ENCODE results near the gene TWSG1.

DNA sequence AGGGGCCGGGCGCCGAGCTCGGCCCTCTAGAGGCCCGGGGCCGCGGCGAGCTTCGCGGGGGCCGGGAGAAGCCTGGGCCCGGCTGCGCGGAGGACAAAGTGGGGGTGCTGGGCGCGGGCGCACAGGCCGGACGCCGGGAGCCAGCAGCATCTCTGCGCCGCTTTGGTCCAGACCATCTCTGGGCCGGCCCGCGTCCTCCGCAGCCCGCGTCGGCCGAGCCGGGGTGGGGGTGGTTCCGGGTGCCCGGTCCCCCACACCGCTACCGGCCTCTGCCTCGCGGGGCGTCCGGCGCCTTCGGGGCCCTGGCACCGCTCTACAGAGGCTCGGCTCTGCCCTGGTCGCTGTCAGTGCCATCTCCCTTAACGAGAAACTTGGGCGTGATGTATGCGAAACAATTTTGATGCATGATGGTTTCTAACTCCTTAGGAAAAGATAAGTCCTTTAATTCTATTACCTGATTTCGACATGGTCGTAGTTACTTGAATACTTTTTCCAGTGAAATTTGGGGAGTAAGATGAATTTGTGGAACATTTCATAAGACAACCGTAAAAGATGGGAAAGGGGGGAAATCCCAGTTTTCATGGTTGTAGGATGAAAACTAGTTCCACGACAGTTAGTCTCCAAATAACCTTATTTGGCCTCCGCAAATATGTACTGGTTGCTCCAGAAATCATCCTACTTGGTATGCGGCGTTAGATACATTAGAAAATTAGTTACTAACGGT, 562 bp downstream of the TWSG1 start:
- TF ChIP-seq, protein P1, sequence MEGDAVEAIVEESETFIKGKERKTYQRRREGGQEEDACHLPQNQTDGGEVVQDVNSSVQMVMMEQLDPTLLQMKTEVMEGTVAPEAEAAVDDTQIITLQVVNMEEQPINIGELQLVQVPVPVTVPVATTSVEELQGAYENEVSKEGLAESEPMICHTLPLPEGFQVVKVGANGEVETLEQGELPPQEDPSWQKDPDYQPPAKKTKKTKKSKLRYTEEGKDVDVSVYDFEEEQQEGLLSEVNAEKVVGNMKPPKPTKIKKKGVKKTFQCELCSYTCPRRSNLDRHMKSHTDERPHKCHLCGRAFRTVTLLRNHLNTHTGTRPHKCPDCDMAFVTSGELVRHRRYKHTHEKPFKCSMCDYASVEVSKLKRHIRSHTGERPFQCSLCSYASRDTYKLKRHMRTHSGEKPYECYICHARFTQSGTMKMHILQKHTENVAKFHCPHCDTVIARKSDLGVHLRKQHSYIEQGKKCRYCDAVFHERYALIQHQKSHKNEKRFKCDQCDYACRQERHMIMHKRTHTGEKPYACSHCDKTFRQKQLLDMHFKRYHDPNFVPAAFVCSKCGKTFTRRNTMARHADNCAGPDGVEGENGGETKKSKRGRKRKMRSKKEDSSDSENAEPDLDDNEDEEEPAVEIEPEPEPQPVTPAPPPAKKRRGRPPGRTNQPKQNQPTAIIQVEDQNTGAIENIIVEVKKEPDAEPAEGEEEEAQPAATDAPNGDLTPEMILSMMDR (IDR thresholded peaks at IDR 0.05; ENCODE audit: insufficient read depth, low read length) = no peak
- TF ChIP-seq, protein P2, sequence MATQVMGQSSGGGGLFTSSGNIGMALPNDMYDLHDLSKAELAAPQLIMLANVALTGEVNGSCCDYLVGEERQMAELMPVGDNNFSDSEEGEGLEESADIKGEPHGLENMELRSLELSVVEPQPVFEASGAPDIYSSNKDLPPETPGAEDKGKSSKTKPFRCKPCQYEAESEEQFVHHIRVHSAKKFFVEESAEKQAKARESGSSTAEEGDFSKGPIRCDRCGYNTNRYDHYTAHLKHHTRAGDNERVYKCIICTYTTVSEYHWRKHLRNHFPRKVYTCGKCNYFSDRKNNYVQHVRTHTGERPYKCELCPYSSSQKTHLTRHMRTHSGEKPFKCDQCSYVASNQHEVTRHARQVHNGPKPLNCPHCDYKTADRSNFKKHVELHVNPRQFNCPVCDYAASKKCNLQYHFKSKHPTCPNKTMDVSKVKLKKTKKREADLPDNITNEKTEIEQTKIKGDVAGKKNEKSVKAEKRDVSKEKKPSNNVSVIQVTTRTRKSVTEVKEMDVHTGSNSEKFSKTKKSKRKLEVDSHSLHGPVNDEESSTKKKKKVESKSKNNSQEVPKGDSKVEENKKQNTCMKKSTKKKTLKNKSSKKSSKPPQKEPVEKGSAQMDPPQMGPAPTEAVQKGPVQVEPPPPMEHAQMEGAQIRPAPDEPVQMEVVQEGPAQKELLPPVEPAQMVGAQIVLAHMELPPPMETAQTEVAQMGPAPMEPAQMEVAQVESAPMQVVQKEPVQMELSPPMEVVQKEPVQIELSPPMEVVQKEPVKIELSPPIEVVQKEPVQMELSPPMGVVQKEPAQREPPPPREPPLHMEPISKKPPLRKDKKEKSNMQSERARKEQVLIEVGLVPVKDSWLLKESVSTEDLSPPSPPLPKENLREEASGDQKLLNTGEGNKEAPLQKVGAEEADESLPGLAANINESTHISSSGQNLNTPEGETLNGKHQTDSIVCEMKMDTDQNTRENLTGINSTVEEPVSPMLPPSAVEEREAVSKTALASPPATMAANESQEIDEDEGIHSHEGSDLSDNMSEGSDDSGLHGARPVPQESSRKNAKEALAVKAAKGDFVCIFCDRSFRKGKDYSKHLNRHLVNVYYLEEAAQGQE (IDR thresholded peaks at IDR 0.05; ENCODE audit: insufficient replicate concordance, low read depth) = no peak
- no peak for TF ChIP-seq POLR2AphosphoS5 (IDR thresholded peaks at IDR 0.05; ENCODE audit: low read depth)
